ENCODE measurements around the gene NEDD4L.

NEDD4L gene

GRCh38 chr18:58211510-58211909 lies 167.5 kb downstream of the NEDD4L start:
- ChIA-PET POLR2A (no interaction called here), CTCF (no interaction called here)
- no peak for TF ChIP-seq CTCF (IDR thresholded peaks at IDR 0.05; ENCODE audit: insufficient read depth, low read length, missing control alignments)
- no peak overlapping the region for H3K4me3 ChIP-seq (ENCODE audit: low read depth, low read length)
- no peak for DNase-seq (ENCODE audit: low read depth, low spot score)

- no peak overlapping the region for H3K4me3 ChIP-seq (ENCODE audit: low read depth, low read length)
- CTCF ChIA-PET = no interaction called here
- POLR2A ChIA-PET = no interaction called here
- DNase-seq (ENCODE audit: low read depth, low spot score) = no peak
- TF ChIP-seq CTCF (IDR thresholded peaks at IDR 0.05; ENCODE audit: insufficient read depth, low read length, missing control alignments) = no peak
These were observed 168.2 kb downstream of the NEDD4L start for GRCh38 chr18:58212274-58212673.

- CTCF ChIA-PET = interaction anchor here (0.7 kb wide), 1 partner anchor 32 kb away, joined by 3 read pairs; no protein-coding TSS in a partner anchor
- DNase-seq (ENCODE audit: low read depth, low spot score) = peak; percentile 86
- TF ChIP-seq CTCF (IDR thresholded peaks at IDR 0.05; ENCODE audit: insufficient read depth, low read length, missing control alignments) = no peak
- POLR2A ChIA-PET = interaction anchor here (0.7 kb wide), 1 partner anchor 1503 kb away, joined by 3 read pairs; no protein-coding TSS in a partner anchor
- H3K4me3 ChIP-seq (ENCODE audit: low read depth, low read length) = no peak overlapping the region
These were observed 169.4 kb downstream of the NEDD4L start for GRCh38 chr18:58213440-58213839.

- ChIA-PET POLR2A (no interaction called here), CTCF (no interaction called here)
- no peak overlapping the region for H3K4me3 ChIP-seq (ENCODE audit: low read depth, low read length)
- DNase-seq (ENCODE audit: low read depth, low spot score) = no peak
- TF ChIP-seq CTCF (IDR thresholded peaks at IDR 0.05; ENCODE audit: insufficient read depth, low read length, missing control alignments) = no peak
These were observed 171.0 kb downstream of the NEDD4L start for GRCh38 chr18:58215011-58215410.

GRCh38 chr18:58216071-58216481 lies 172.1 kb downstream of the NEDD4L start:
- no peak overlapping the region for H3K4me3 ChIP-seq (ENCODE audit: low read depth, low read length)
- TF ChIP-seq CTCF (IDR thresholded peaks at IDR 0.05; ENCODE audit: insufficient read depth, low read length, missing control alignments) = no peak
- ChIA-PET CTCF (no interaction called here), POLR2A (no interaction called here)
- DNase-seq (ENCODE audit: low read depth, low spot score) = no peak

- CTCF ChIA-PET = interaction anchor here (1.7 kb wide), 1 partner anchor 36 kb away, joined by 4 read pairs; no protein-coding TSS in a partner anchor
- TF ChIP-seq CTCF (IDR thresholded peaks at IDR 0.05; ENCODE audit: insufficient read depth, low read length, missing control alignments) = no peak
- no peak overlapping the region for H3K4me3 ChIP-seq (ENCODE audit: low read depth, low read length)
- no peak for DNase-seq (ENCODE audit: low read depth, low spot score)
- POLR2A ChIA-PET = no interaction called here
These were observed 173.0 kb downstream of the NEDD4L start for GRCh38 chr18:58217052-58217451.

Data from AG04449 (cell line).